Activated B cell treated with CpG ODN at 0.5 μM for 24 hours (primary cell): ENCODE data around the gene TMEM252. TPM values are rescaled to one million over a fixed set of nuclear protein-coding genes. Genes with fewer than 3 reads are reported as not detected.

ENCODE experiments used
- ATAC-seq: fragments of 200-7000 bp; cut with Tn5 transposase; one replicate; pipeline ENCODE4 v1.10.0; 2021; ENCODE audit warnings: low read depth, mild to moderate bottlenecking, moderate library complexity
- CTCF ChIA-PET: fragments of 350-600 bp; sonication (Branson Sonifier 250); formaldehyde crosslinking; loops from one replicate; lab custom pipeline; 2021; ENCODE audit warnings: antibody characterized with exemption; lab: Charles Lee
- POLR2A ChIA-PET: fragments of 350-600 bp; sonication (Branson Sonifier 250); formaldehyde crosslinking; loops from one replicate; lab custom pipeline; 2021; ENCODE audit warnings: antibody characterized with exemption; lab: Charles Lee
- DNase-seq: peaks from one replicate; pipeline ENCODE4 v3.0.0; 2022
- H3K27ac Mint-ChIP-seq: one replicate; pipeline ENCODE4 v1.8.0; 2020; ENCODE audit warnings: mixed read lengths
- H3K27me3 Mint-ChIP-seq: one replicate; pipeline ENCODE4 v1.8.0; 2021; ENCODE audit warnings: mixed read lengths
- H3K36me3 Mint-ChIP-seq: one replicate; pipeline ENCODE4 v1.8.0; 2021; ENCODE audit warnings: low read depth, mixed read lengths
- H3K4me1 Mint-ChIP-seq: one replicate; pipeline ENCODE4 v1.8.0; 2021; ENCODE audit warnings: mixed read lengths
- H3K4me3 Mint-ChIP-seq: one replicate; pipeline ENCODE4 v1.8.0; 2020; ENCODE audit warnings: mild to moderate bottlenecking, mixed read lengths
- H3K9me3 Mint-ChIP-seq: one replicate; pipeline ENCODE4 v1.8.0; 2020; ENCODE audit warnings: mixed read lengths
- CTCF ChIP-seq: fragments of 200-600 bp; IDR thresholded peaks from one replicate; pipeline ENCODE4 v1.8.0; 2022; ENCODE audit warnings: antibody characterized with exemption, mild to moderate bottlenecking
- intact Hi-C: fragments of 100-400 bp; cut with micrococcal nuclease; formaldehyde crosslinking; loops from one replicate; pipeline ENCODE4 v1.15.1; 2024
- total RNA-seq: library from RNA; stranded (reverse); gene quantifications from 2 replicates; pipeline ENCODE4 v1.2.3, GENCODE V29; 2022

TMEM252 gene
- not detected in 2 replicates for total RNA-seq

GRCh38 chr9:68540712-68541535, at the start of gene TMEM252:
TMEM252 (minus strand) TSS chr9:68540883; CDS start chr9:68540814, 69 bp downstream.
- ChIA-PET CTCF (interaction anchor here (1.4 to 2.8 kb wide), 3 partner anchors 19 to 33 kb away, joined by 4 to 10 read pairs (median 5); no protein-coding TSS in a partner anchor), POLR2A (no interaction called here)
- H3K4me1 Mint-ChIP-seq = peaks cover 19% of the 10 kb centered on the region
- H3K36me3 Mint-ChIP-seq = no peaks in the 10 kb centered on the region
- H3K9me3 Mint-ChIP-seq = no peaks in the 10 kb centered on the region
- no peak within 1 kb of the TSS for H3K4me3 Mint-ChIP-seq
- no peak for ATAC-seq
- H3K27ac Mint-ChIP-seq = no peak within 1 kb of the TSS
- DNase-seq = no peak
- intact Hi-C loops = no loop called here
- TF ChIP-seq CTCF = no peak
- H3K27me3 Mint-ChIP-seq = no peaks in the 10 kb centered on the region

GRCh38 chr9:68585034-68585761, 44.5 kb upstream of the TMEM252 start:
- no peak for TF ChIP-seq CTCF
- no peak overlapping the region for H3K27ac Mint-ChIP-seq
- H3K4me1 Mint-ChIP-seq = peaks cover 24% of the 10 kb centered on the region
- ATAC-seq (no peak), DNase-seq (no peak)
- ChIA-PET CTCF (interaction anchor here (0.7 to 2.7 kb wide), 6 partner anchors 101 to 414 kb away, joined by 3 to 38 read pairs (median 4); no protein-coding TSS in a partner anchor), POLR2A (no interaction called here)
- intact Hi-C loops = loop anchor here (2.0 kb wide), 1 partner anchor 54 kb away; no protein-coding TSS in a partner anchor
- no peak overlapping the region for H3K4me3 Mint-ChIP-seq
- H3K36me3 Mint-ChIP-seq = no peaks in the 10 kb centered on the region
- no peaks in the 10 kb centered on the region for H3K27me3 Mint-ChIP-seq
- peaks cover 9% of the 10 kb centered on the region for H3K9me3 Mint-ChIP-seq

- no peak overlapping the region for H3K27ac Mint-ChIP-seq
- DNase-seq (peak; percentile 57), ATAC-seq (peak; percentile 100)
- intact Hi-C loops = loop anchor here (1.0 to 2.0 kb wide), 9 partner anchors 54 to 443 kb away; a partner anchor contains a TSS
- H3K4me3 Mint-ChIP-seq = peak overlapping the region; percentile 42
- ChIA-PET POLR2A (interaction anchor here (0.7 to 2.0 kb wide), 2 partner anchors 120 to 195 kb away, joined by 3 to 5 read pairs; no protein-coding TSS in a partner anchor), CTCF (interaction anchor here (0.8 to 2.7 kb wide), 18 partner anchors 9 to 415 kb away, joined by 3 to 38 read pairs (median 4); no protein-coding TSS in a partner anchor)
- peaks cover 27% of the 10 kb centered on the region for H3K4me1 Mint-ChIP-seq
- no peaks in the 10 kb centered on the region for H3K27me3 Mint-ChIP-seq
- no peaks in the 10 kb centered on the region for H3K36me3 Mint-ChIP-seq
- peaks cover 9% of the 10 kb centered on the region for H3K9me3 Mint-ChIP-seq
- peak; percentile 99 for TF ChIP-seq CTCF
Measured at GRCh38 chr9:68584189-68585033, 43.7 kb upstream of the TMEM252 start.

- DNase-seq (no peak), ATAC-seq (no peak)
- no peak overlapping the region for H3K4me3 Mint-ChIP-seq
- H3K9me3 Mint-ChIP-seq = no peaks in the 10 kb centered on the region
- no peak for TF ChIP-seq CTCF
- ChIA-PET POLR2A (no interaction called here), CTCF (interaction anchor here (1.9 to 2.3 kb wide), 3 partner anchors 101 to 263 kb away, joined by 4 to 10 read pairs (median 10); no protein-coding TSS in a partner anchor)
- no peak overlapping the region for H3K27ac Mint-ChIP-seq
- peaks cover 43% of the 10 kb centered on the region for H3K4me1 Mint-ChIP-seq
- H3K27me3 Mint-ChIP-seq = no peaks in the 10 kb centered on the region
- intact Hi-C loops = no loop called here
- no peaks in the 10 kb centered on the region for H3K36me3 Mint-ChIP-seq
Measured at GRCh38 chr9:68581696-68582095, 41.0 kb upstream of the TMEM252 start.
